Measurements from ENCODE around the gene ZDHHC13. TPM values are rescaled to one million over a fixed set of nuclear protein-coding genes. Genes with fewer than 3 reads are reported as not detected.

The ZDHHC13 gene
- total RNA-seq, 1 experiment from 2014 or later = 20.9 TPM

DNA sequence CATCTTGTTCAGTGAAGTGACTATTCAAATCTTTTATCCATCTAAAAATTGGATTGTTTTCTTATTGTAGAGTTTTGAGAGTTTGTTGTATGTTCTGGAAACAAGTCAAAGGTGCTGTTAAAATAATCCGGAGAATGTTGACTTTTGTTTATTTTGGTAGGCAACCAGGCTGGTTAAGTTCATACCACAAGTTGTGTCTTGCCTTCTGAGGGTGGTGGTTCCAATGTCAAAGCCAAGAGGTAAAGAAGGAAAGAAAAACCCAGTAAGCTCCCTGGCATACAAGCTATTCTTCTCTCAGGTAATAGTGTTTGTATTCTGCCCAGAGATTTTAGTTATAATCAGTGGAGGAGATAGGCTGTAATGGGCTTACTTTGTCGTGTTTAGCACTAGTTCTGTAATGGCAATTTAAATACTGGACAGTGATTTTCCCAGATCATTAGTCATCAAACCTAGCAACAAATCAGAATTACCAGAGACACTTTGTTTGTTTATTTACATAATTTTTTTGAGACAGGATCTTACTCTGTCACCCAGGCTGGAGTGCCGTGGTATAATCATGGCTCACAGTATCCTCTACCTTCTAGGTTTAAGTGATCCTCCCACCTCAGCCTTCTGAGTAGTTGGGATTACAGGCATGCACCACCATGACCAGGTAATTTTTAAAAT, 99.9 kb downstream of the ZDHHC13 start:
- Mint-ChIP-seq H3K36me3 (no peaks in the 10 kb centered on the region), H3K27ac (no peak overlapping the region), H3K4me3 (no peak overlapping the region), H3K27me3 (ENCODE audit: low read depth) (no peaks in the 10 kb centered on the region), H3K9me3 (no peaks in the 10 kb centered on the region; the same call in 1 of the 2 replicates), H3K4me1 (peaks cover 7% of the 10 kb centered on the region)
- CTCF ChIA-PET = no interaction called here
- DNase-seq (ENCODE audit: low spot score) (no peak), ATAC-seq (no peak)
- TF ChIP-seq ZNF396 (CRISPR knock-in tag; IDR thresholded peaks at IDR 0.05; ENCODE audit: borderline replicate concordance) (no peak), CREM (CRISPR knock-in tag; IDR thresholded peaks at IDR 0.05) (no peak), NR1H2 (CRISPR knock-in tag; IDR thresholded peaks at IDR 0.05) (no peak), ZNF416 (CRISPR knock-in tag; IDR thresholded peaks at IDR 0.05) (no peak), TP53 (CRISPR knock-in tag; IDR thresholded peaks at IDR 0.05) (no peak), FOXP1 (CRISPR knock-in tag; IDR thresholded peaks at IDR 0.05; ENCODE audit: borderline replicate concordance) (no peak), RELA (CRISPR knock-in tag; IDR thresholded peaks at IDR 0.05; ENCODE audit: borderline replicate concordance) (no peak), CTCF (IDR thresholded peaks at IDR 0.05) (no peak), ZSCAN18 (CRISPR knock-in tag; IDR thresholded peaks at IDR 0.05) (no peak)
- TF ChIP-seq, protein P1, sequence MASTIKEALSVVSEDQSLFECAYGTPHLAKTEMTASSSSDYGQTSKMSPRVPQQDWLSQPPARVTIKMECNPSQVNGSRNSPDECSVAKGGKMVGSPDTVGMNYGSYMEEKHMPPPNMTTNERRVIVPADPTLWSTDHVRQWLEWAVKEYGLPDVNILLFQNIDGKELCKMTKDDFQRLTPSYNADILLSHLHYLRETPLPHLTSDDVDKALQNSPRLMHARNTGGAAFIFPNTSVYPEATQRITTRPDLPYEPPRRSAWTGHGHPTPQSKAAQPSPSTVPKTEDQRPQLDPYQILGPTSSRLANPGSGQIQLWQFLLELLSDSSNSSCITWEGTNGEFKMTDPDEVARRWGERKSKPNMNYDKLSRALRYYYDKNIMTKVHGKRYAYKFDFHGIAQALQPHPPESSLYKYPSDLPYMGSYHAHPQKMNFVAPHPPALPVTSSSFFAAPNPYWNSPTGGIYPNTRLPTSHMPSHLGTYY (CRISPR knock-in tag; IDR thresholded peaks at IDR 0.05) = no peak
- TF ChIP-seq, protein P2, sequence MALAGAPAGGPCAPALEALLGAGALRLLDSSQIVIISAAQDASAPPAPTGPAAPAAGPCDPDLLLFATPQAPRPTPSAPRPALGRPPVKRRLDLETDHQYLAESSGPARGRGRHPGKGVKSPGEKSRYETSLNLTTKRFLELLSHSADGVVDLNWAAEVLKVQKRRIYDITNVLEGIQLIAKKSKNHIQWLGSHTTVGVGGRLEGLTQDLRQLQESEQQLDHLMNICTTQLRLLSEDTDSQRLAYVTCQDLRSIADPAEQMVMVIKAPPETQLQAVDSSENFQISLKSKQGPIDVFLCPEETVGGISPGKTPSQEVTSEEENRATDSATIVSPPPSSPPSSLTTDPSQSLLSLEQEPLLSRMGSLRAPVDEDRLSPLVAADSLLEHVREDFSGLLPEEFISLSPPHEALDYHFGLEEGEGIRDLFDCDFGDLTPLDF (CRISPR knock-in tag; IDR thresholded peaks at IDR 0.05) = no peak
- POLR2A ChIA-PET = no interaction called here

GRCh38 chr11:19218216-19218615, 101.2 kb downstream of the ZDHHC13 start:
- peaks cover 11% of the 10 kb centered on the region for H3K9me3 Mint-ChIP-seq
- ATAC-seq (no peak), DNase-seq (ENCODE audit: low spot score) (no peak)
- ChIA-PET POLR2A (interaction anchor here (1.2 kb wide), 1 partner anchor 10 kb away, joined by 3 read pairs; no protein-coding TSS in a partner anchor), CTCF (no interaction called here)
- H3K27me3 Mint-ChIP-seq (ENCODE audit: low read depth) = no peaks in the 10 kb centered on the region
- H3K27ac Mint-ChIP-seq = no peak overlapping the region
- peaks cover 12% of the 10 kb centered on the region for H3K36me3 Mint-ChIP-seq
- H3K4me3 Mint-ChIP-seq = no peak overlapping the region
- H3K4me1 Mint-ChIP-seq = peaks cover 7% of the 10 kb centered on the region
- no peak for TF ChIP-seq ZNF671 (CRISPR knock-in tag; IDR thresholded peaks at IDR 0.05)
- TF ChIP-seq AFF4 (CRISPR knock-in tag; IDR thresholded peaks at IDR 0.05; ENCODE audit: borderline replicate concordance) = no peak
- TF ChIP-seq CREB1 (CRISPR knock-in tag; IDR thresholded peaks at IDR 0.05) = no peak
- TF ChIP-seq, protein P3, sequence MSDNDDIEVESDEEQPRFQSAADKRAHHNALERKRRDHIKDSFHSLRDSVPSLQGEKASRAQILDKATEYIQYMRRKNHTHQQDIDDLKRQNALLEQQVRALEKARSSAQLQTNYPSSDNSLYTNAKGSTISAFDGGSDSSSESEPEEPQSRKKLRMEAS (CRISPR knock-in tag; IDR thresholded peaks at IDR 0.05) = no peak
- no peak for TF ChIP-seq FOXJ3 (CRISPR knock-in tag; IDR thresholded peaks at IDR 0.05; ENCODE audit: borderline replicate concordance)
- TF ChIP-seq OVOL2 (CRISPR knock-in tag; IDR thresholded peaks at IDR 0.05; ENCODE audit: borderline replicate concordance) = no peak
- no peak for TF ChIP-seq NR2C2 (CRISPR knock-in tag; IDR thresholded peaks at IDR 0.05)
- no peak for TF ChIP-seq TP53 (CRISPR knock-in tag; IDR thresholded peaks at IDR 0.05)
- TF ChIP-seq ZNF219 (CRISPR knock-in tag; IDR thresholded peaks at IDR 0.05; ENCODE audit: borderline replicate concordance) = no peak
- TF ChIP-seq KAT7 (CRISPR knock-in tag; IDR thresholded peaks at IDR 0.05; ENCODE audit: borderline replicate concordance) = no peak
- TF ChIP-seq ESRRA (CRISPR knock-in tag; IDR thresholded peaks at IDR 0.05; ENCODE audit: borderline replicate concordance) = no peak
- no peak for TF ChIP-seq PRDM15 (CRISPR knock-in tag; IDR thresholded peaks at IDR 0.05)

Measured in WTC11 (cell line).